NOMO-1 treated with dmso at 0.1 percent for 144 hours (cell line): ENCODE measurements around the gene POU2AF3.

Experiments
- DNase-seq: peaks from one replicate; lab custom pipeline; 2025; ENCODE audit not compliant: unreplicated experiment; lab: John Stamatoyannopoulos, UW

Gene POU2AF3

DNA sequence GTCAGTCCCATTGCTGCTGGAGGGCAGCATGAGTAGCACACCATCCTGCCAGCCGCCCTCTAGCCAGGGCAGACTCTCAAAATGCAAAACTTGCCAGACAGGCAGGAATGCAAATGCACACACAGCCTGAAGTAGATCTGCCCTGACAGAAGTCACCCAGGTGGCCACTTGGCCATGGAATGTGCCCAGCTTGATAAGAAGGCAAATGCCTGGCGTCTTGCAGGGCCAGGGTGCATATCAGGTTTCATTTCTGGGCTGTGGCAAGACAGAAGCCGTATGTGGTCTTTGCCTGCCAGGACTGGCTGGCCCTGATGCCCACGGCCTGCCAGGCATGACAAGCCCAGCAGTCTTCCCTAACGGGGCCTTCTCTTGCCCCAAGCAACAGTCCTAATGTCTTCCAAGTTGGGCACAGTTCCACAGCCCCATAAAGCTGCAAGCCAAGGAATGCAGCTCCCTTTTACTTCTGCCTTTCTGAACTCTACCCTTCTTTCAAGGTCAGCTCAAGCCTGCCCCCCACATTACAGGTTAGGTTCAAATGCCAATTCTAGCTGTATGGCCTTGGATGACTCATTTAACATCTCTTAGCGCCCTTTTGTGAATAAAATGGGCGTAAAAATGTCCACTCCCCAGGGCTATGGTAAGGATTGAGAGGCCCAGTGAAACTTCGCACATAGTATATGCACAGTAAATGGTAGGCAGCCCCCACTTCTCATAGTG, 29.7 kb downstream of the POU2AF3 start:
- DNase-seq: no peak

DNA sequence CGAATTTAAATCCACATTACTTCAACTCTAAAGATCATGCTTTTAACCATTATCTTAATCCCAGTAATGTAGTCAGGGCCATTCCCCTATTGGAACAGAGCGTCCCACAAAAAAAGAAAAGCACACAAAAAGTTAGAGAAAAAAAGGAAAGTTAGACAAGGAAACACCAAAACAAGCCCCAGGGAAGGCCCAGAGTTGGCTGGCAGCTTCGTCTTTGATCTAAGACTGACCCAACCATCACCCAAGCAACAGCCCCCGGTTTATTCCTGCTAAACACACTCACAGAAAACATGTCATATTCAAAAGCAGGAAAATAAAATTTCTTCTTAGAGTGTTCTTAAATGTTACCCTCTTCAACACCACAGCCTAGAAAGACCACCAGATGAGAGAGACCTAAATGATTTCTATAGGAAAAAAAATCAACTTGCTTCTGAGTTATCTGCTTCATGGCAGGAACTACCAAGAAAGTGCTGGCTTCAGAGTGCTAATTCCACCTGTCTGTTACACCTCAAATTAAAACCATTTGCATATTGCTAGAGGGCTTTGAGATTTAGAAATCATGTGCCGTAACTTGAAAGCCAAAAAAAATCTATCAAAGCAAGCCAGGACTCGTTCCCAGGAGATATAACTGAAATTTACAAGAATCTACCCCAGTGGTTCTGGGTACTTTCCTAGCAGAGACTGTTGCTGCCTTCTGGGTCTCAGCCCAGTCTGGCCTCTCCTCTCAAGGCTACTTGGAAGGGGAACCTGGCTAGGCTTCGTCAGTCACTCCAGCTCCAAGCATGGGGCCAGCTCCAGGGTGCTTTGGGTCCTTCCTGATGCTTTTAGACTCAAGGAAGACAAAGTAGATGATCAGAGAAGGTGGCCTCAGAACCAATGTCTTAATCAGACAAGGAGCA, 31.2 kb downstream of the POU2AF3 start:
- DNase-seq: no peak

DNA sequence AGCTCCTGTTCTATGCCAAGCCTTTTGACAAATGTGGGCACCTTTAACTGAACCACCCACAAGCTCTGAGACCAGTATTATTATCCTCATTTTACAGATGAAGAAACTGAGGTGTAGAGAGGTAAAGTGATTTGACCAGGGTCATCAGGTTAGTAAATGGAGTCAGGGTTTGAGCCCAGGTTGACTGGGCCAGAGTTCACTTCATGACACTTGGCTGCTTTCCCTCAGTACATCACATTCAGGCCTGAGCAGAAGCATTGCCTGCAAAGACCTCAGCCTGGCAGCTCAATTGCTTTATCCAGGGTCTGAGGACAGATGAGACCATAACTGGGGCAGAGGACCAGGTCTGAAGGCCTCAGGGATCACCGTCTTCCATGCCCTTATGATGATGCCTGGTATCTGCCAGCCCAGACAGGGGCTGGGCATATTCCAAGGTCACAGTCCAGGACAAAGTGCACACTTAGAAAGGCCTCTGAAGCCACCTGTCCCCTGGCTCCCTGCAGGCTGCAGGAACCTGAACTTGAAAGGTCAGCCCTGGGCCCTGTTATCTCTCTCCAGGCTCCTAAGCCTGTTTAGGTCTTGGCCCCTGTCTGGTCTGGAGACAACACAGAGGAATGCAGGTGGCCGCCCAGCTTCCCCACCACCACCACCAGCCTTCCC, 32.0 kb downstream of the POU2AF3 start:
- DNase-seq: no peak

DNA sequence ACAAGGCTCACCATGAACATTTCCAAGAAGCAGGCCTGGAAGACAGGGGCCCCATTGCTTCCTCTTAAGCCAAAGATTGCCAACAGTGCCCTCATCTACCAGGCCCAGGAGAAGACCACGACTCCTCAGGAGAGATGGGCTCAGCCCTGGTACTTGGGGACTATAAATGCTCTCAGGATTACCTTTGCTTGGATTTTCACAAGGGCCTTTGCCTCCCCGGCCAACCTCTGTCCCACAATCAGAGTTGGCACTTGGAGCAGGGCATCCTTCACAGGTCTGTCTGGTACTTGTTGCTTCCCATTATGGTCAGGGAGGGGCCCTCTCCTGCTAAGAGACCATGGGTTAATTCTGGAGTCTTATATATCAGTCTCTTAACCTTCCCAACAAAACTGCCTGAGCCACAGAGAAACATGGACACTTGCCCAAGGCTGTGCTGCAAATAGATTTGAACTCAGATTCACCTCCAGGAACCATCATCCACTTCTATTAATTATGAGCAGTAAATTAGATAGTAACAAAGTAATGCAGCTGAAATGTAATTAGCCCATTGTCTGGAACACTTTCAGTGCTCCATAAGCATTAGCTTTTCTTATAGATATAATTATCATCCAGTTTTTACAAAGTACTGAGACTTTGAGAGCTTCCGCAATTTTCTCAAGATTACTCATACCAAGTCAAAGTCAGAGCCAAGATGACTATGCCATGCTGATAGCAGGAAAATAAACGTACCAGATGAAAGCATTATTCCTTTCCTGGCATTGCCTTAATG, 33.5 kb downstream of the POU2AF3 start:
- DNase-seq: no peak

DNA sequence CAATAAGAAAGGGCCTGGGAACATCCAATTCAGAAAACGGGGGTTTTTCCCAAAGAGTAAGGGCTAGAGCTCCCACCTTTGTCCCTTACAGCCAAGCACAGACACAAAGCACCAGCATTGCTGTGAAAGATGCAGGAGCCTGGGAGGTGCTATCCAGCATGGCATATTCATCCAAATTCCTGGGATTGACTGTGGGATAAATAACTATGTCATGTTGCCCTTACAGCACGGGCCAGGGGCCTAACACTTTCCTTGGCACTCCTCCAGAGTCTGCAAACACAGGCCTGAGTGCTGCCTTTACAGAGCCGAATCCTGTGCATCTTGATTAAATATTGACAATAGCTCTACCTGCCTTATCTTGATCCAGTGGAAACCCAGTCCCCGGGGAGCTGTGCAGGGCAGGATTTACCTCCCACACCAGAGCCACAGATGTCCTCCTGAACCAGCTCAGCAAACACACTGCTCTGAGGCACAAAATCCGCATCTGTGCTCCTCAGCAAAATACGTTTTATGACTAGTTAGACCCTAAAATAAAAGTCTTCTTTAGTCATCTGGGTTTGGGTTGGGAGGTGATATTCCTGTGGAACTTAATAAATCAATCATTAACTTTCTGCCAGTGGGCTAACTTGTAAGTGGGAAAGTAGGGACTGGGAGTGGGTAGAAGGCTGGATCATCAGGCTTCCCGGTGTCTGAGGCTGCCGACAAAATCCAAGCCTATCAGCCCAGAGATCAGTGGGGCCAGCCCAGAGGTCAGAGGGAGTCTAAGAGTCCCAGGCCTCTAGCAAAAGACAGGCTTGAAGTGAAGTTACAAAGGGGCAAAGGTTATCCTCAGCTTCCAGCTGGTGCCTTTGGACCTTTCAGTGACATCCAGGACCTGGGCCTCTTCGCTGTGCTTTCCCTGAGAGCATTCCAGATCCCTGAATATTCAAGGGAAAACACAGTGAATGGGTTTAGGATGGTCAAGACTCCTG, 36.5 kb downstream of the POU2AF3 start:
- DNase-seq: no peak

DNA sequence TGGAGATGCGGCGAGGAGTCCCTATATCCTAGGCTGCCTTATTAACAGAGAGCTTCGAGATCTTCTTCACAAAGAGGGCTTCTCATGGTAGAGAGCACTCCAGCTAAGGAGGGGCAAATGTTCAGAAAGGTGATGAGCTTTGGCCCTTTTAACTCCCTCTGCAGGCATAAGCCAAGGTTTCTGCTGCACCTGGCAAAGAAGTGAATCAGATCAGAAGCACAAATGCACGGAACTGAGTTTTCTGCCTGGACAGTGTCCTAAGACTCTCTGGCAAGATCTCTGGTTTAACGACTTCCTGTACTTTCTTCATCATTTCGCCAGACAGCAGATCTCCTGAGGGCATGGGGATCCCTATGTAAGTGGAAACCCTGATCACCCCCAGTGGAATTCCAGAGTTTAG, 37.2 kb downstream of the POU2AF3 start:
- DNase-seq: no peak

DNA sequence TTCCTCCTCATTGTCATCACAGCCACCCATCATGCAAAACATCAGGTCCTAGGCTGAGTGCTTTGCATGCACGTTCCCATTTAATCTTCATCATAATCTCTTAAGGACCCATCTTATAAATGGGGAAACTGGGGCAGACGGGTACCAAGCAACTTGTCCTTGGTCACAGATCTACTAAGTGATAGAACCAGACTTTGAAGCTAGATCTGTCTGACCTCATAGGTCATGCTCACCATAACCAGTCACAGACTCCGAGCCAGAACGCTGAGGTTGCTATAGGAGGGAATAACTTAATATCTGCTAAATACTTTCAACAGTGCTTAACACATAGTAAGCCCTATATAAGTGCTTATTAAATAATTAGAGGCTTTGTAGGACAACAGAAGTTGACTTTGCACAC, 37.7 kb downstream of the POU2AF3 start:
- no peak for DNase-seq

DNA sequence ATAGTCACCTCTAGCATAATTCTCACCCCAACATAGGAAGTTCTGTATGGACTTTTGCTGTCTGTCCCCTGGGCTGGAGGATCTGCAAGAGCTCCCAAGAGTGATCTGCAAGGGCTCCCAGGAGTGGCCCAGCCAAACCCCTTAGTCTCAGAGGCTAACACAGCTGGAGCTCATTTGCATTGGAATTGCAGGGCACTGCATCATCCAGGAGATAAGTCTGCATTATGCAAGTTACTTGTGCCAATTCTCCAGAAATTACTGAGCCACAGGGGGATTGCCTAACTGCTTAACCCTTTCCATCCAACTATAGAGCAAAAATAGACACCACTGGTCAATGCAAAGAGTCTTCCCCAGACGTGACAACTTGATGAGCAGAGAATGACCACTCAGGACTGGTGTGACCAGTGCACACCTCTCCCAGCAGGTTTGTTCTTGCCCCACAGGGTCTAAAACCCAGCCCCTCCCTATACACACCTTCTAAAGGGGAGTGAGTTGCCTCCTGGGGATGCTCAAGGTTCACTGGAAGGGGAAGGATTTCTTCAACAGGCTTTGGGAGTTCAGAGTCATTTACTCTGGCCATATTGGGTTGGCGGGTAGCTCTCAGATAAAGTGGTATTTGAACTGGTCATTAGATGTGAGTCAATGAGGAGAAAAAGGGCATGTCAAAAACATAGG, 38.4 kb downstream of the POU2AF3 start:
- DNase-seq: no peak

DNA sequence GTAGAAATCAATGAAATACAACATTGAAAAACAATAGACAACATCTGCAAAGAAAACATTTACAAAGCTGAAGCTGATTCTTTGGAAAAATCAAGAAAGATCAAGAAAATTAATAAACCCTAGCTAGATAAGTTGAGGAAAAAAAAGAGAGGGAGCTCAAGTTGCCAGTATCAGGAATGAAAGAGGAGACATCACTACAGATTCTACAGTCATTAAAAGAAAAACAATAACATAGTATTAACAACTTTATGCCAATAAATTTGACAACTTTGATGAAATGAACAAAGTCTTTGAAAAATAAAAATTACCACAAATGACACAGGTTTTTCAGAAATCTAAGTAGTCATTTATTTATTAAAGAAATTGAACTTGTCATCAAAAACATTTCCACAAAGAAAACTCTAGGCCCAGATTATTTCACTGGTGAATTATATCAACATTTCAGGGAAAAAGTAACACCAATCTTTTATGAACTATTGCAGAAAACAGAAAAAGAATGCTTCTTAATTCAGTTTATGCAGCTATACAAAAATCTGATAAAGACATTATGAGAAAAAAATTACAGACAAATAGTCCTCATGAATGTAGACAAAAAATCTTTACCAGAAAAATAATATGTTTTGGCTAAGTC, 41.5 kb downstream of the POU2AF3 start:
- no peak for DNase-seq

DNA sequence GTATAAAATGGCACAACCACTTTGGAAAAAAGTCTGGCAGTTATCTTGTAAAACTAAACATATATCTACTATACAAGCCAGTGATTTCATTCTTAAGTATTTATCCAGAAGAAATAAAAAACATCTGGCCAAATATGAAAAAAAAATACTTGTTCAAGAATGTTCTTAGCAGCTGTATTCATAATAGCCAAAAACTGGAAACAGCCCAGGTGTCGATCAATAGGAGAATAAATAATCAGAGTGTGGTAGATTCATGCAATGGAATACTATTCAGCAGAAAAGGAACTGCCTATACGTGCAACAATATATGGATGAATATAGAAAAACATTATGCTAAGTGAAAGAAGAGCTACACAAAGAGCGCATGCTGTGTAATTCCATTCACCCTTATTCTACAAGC, 44.0 kb downstream of the POU2AF3 start:
- no peak for DNase-seq

DNA sequence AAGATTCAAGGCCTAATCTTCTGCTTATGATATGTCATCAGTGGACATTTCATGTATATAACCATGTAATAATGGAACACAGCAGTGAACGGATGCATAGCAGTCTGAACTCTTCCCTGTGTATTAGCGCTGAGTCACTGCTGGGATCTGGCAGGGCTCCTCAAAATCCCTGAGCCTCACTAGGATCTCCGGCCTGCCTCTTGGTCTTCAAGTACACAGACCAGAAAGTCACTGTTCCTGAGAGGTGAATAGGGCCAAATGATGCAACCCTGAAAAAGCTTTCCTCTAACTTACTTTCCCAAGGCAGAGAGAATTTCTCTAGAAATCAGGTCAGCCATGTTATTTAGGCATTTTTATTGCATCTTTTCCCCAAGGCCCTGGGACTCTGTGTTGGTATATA, 45.7 kb downstream of the POU2AF3 start:
- no peak for DNase-seq

DNA sequence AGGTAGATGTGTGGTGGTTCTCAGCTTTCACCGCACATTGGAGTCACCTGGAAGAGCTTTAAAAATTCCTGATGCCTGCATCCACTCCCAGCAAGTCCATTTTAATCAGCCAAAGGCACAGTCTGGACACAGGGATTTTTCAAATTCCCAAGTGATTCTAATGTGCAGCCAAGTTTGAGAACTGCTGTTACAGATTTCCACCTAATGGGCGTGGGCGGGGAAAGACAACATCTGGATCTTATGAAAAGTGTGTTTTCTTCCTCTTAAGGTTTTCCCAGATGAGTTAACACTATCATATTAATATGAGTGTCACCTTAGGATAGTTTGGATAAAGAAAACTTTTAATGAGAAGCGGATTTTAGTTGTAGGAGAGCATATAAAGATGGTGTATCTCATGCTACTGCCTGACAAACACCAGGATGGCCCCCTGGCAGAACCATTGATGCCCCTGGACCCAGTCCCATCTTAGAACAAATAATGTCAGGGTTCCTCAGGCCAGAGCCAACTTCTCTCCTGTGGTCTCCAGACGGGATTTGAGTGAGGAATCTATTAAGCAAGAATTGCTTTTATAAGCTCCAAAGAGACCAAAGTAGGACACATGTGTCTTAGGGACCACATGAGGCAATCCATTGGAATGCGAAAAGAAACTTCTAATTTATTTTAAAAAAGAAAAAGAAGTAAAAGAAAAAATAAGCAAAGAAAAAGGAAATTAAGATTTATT, 48.8 kb downstream of the POU2AF3 start:
- DNase-seq: no peak

DNA sequence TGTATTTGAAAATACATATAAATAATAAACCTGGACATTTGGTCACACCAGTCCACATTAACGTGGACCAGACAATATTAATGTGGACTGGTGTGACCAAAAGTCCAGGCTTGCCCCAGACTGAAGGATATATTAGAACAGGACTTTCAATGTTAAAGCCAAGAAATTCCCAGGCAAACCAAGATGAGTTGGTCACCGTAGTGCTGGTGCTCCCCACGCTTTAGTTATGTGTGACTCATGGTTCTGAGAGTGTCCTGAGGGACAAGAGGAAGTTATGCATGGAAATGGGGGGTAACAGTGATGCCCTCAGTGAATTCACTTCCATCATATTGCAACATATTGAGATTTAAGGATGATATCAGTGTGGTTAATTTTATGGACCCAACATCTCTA, 49.4 kb downstream of the POU2AF3 start:
- no peak for DNase-seq

DNA sequence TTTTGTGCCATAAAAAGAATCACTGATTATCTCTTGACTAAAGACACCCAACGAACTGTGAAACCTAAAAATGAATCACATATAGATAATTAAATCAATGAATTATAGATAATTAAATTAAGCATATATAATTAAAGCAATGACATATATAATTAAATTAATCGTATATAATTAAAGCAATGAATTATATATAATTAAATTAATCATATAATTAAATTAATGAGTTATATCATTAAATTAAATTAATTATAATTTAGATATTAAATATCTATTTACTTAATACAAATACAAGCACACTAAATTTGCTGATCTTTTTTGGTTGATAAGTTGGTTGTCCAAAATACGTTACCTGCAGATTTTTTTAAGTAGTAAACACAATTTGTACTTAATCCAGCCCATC, 49.8 kb downstream of the POU2AF3 start:
- DNase-seq: no peak

DNA sequence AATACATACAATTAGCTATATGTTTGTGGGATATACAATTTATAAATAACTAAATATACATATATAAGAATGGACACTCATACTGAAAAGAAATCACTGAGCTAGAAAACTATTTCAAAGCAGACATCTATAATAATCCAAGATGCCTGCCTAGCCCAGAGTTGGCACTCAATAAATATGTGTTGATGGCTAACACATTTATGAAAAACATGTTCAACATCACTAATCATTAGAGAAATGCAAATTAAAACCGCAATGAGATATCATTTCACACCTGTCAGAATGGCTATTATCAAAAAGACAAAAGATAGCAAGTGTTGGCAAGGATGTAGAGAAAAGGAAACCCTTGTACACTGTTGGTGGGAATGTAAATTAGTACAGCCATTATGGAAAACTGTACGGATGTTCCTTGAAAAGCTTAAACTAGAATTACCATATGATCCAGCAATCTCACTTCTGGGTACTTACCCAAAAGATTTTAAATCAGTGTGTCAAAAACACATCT, 50.9 kb downstream of the POU2AF3 start:
- DNase-seq: no peak

DNA sequence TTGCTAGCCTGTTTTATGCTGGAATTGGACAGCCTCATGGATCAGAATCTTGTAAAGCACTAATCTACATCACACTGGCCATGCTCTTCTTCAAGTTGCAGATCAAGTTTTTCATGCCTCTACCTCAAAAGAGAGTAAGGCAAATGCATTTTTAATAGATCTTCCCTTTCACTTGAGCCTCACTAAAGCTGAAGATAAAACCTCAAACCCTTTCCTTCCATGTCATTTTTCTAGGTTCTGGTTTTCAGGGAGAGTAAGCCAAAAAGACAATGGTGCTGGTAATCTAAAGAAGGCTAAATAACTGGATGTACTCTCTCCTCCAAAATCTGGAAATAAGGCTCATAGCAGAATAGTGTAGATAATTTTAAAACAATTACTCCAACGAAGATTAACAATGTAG, 52.5 kb downstream of the POU2AF3 start:
- DNase-seq: no peak

DNA sequence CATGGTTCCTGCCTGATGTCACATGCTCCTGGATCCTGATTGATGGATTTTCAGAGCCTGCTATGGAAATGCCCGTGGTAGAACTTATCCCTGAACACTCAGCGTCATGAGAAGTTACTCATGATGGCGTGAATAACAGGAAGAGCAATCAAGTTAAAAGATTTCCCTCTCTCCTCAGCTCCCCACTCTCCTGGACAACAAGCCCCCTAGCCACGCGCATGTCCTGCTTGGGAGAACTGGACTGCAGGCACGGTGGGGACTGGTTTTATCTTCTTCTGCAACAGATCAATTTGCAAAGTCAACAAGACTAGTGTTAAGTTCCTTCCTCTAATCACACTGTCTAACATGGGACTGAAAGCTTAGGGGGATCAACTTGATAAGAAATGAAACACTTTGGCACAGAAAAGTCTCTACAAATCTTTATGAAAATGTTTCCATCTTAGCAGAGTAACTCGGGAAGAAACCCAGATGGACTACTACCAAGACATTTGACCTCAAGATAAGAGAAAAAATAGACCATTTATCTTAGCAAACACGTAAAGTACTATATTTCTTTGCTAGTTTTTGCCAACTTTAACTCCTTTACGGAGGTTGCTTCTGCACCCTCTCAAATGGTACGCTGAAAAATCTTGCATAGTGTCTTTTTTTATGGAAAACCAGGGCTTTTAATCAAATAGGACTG, 53.2 kb downstream of the POU2AF3 start:
- DNase-seq: no peak
